GM21737 (cell line): ENCODE measurements around the gene GDPD3.

Experiments used
- ATAC-seq: cut with Tn5 transposase; IDR thresholded peaks from one replicate; pipeline ENCODE4 v1.9.1; 2021; ENCODE audit warnings: mild to moderate bottlenecking, moderate library complexity; ENCODE audit not compliant: unreplicated experiment

The GDPD3 gene, protein sequence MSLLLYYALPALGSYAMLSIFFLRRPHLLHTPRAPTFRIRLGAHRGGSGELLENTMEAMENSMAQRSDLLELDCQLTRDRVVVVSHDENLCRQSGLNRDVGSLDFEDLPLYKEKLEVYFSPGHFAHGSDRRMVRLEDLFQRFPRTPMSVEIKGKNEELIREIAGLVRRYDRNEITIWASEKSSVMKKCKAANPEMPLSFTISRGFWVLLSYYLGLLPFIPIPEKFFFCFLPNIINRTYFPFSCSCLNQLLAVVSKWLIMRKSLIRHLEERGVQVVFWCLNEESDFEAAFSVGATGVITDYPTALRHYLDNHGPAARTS

DNA sequence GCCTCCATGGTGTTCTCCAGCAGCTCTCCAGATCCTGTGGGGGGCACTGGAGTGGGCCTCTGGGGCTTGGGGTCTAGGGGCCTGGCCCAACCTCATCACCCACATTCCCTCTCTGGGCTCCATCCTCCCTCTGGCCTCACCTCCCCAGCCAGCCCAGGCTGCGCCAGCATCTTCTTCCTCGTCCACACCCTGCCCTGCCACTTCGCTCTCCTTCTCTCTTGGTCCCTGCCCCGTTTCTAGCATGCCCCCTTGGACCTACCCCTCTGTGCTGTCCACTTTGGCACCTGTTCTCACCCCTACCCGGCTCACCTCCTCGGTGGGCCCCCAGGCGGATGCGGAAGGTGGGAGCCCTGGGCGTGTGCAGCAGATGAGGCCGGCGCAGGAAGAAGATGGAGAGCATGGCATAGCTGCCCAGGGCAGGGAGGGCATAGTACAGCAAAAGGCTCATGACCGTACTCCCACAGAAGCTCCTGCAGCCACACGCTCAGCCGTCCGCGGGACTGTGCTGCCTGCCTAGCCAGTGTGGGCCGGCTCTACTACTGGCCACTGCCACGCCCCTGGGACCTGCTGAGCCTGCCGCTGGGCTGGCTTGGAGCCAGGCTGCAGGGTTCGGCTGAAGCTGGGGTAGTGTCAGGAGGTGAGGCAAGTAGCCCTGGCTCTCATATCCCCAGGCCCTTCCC lies at the start of gene GDPD3:
TSS of gene GDPD3 (minus strand) at position 507 of the 680 bp plus-strand sequence. CDS start at position 448, 59 bp downstream.
- ATAC-seq = no peak

DNA sequence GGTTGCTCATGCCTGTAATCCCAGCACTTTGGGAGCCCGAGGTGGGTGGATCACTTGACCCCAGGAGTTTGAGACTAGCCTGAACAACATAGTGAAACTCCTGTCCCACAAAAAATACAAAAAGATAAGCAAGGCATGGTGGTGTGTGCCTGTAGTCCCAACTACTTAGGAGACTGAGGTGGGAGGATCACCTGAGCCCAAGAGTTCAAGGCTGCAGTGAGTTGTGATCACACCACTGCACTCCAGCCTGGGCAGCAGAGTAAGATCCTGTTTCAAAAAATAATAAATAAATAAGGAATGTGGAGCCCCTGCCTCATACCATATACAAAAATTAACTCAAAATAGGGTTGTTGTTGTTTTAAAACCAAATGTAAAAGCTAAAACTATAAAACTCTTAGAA lies 43.9 kb upstream of the GDPD3 start:
- ATAC-seq = no peak

DNA sequence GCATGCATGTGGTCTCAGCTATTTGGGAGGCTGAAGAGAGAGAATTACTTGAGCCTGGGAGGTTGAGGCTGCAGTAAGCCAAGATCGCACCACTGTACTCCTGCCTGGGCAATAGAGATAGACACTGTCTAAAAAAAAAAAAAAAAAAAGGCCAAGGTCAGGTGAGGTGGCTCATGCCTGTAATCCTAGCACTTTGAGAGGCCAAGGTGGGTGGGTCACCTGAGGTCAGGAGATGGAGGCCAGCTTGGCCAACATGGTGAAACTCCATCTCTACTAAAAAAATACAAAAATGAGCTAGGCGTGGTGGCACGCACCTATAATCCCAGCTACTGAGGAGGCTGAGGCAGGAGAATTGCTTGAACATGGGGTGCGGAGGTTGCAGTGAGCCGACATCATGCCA lies 41.9 kb upstream of the GDPD3 start:
- no peak for ATAC-seq

DNA sequence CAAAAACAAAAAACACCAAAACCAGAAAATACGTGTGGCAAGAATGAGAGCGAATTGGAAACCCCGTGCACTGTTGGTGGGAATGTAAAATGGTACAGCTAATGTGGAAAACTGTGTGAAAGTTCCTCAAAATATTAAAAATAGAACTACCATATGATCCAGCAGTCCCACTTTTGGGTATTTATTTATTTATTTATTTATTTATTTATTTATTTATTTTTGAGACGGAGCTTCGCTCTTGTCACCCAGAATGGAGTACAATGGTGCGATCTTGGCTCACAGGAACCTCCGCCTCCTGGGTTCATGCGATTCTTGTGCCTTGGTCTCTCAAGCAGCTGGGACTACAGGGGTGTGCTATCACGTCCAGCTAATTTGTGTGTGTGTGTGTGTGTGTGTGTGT lies 39.2 kb upstream of the GDPD3 start:
- no peak for ATAC-seq

DNA sequence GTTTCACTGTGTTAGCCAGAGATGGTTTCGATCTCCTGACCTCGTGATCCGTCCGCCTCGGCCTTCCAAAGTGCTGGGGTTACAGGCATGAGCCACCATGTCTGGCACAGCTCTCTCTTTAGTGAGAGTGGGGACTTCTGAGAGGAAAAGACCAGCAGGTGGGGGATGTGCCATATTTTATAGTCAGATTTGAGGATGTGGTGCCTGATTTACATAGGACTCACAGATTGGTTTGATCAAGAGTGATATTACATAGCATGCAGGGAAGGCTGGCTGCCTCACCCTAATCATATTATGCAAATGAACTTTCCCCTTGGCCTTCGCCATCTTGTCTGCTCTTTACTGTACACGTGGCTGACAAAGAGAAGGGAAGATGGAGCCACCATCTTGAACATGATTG lies 37.8 kb upstream of the GDPD3 start:
- ATAC-seq = no peak

DNA sequence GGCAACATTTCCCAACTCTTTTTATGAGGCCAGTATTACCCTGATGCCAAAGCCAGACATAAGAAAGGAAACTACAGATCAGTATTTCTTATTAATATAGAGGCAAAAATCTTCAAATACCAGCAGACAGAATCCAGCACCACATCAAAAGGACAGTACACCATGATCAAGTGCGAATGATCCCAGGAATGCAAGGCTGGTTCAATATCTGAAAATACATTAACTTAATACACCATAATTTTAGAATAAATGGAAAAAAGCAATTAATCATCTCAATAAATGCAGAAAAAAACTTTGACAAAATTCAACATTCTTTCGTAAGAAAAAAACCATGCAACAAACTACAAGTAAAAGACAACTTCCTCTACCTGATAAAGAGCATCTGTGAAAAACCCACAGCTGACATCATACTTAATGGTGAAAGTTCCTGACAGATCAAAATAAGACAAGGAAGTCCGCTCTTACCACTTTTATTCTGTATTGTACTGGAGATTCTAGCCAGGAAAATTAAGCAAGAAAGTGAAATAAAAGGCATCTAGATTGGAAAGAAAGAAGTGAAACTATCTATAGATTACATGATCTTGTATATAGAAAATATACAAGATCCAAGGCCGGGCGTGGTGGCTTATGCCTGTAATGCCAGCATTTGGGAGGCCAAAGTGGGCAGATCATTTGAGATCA lies 36.1 kb upstream of the GDPD3 start:
- no peak for ATAC-seq

DNA sequence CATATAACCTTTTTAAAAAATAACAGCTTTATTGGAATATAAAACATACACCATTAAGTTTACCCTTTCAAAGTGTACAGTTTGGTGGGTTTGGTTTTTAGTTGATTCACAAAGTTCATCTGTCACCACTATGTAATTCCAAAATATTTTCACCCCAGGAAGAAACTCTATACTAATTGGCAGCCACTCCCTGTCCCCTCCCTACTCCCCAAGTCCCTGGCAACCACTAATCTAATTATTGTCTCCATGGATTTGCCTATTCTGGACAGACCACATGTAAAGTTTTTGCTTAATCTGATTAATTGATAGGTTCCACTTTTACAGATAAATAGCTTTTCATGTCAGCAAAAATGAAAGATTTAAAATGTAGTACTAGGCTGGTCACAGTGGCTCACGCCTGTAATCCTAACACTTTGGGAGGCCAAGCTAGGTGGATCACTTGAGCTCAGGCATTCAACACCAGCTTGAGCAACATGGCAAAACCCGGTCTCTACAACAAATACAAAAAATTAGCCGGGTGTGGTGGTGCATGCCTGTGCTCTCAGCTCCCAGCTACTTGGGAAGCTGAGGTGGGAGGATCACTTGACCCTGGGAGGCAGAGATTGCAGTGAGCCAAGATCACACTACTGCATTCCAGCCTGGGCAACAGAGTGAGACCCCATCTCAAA lies 34.6 kb upstream of the GDPD3 start:
- no peak for ATAC-seq

DNA sequence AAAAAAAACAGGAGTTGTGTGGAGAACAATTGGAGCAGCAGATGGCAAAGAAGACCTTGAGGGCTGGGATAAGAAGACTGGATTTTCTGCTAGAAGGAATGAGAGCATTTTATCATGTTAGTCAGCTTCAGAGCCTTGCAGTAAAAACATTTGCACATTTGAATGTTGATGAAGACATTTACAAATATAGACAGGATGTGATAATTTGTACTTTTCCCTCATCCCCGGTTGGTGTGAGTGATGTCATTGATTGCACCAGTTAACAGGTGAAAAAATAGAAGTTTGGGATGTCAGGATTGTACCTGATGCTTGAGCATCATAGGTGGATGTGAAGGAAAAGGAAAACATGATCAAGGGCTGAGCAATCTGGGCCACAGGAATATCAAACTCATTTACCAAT lies 32.3 kb upstream of the GDPD3 start:
- no peak for ATAC-seq

DNA sequence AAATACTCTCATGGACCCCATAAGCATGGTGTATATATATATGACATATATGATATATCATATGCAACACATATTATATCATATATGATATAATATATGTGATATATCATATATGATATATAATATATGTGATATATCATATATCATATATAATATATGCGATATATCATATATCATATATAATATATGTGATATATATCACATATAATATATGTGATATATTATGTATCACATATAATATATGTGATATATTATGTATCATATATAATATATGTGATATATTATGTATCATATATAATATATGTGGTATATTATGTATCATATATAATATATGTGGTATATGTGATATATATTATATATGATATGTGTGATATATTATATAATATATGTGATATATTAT lies 31.6 kb upstream of the GDPD3 start:
- ATAC-seq = no peak

DNA sequence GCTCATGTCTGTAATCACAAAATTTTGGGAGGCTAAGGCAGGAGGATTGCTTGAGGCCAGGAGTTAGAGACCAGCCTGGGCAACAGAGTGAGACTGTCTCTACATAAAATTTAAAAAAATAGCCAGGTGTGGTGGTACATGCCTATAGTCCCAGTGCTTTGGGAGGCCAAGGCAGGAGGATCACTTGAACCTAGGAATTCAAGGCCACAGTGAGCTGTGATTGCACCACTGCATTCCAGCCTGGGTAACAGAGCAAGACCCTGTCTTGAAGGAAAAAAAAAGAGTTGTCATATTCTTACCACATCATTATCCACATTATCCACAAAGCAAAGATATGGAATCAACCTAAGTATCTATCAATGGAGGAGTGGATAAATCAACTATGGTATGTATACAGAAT lies 30.7 kb upstream of the GDPD3 start:
- no peak for ATAC-seq

DNA sequence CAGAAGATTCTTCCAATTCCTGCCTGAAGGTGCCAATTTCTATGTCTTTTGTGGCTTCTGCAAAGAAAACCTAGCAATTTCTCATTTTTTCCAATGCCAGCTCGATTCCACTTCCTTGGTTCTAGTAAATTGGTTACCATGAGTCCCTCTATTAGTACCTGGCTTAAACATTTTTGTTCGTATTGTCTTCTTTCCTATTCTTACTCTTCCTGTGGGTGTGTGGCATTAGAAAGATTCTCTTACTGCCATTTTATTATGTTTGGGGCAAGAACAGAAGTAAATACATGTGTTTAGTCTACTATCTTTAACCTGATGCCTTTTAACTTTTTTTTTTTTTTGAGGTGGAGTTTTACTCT lies 30.0 kb upstream of the GDPD3 start:
- no peak for ATAC-seq

DNA sequence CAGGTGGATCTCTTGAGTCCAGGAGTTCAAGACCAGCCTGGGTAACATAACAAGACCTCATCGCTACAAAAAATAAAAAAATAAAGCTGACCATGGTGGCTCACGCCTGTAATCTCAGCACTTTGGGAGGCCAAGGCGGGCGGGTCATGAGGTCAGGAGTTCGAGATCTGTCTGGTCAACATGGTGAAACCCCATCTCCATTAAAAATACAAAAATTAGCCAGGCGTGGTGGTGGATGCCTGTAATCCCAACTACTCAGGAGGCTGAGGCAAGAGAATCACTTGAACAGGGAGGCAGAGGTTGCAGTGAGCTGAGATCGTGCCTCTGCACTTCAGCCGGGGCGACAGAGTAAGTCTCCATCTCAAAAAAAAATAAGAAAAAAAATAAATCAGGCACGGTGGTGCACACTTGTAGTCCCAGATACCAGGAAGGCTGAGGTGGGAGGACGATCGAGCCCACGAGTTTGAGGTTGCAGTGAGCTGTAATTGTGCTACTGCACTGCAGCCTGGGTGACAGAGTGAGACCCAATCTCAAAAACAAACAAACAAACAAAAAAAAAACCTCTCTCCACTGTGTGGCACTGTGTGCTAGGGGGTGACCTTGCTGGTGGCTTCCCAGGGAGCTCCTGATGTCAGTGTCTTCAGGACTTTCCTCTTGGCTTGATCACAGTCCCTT lies 29.5 kb upstream of the GDPD3 start:
- ATAC-seq = no peak

DNA sequence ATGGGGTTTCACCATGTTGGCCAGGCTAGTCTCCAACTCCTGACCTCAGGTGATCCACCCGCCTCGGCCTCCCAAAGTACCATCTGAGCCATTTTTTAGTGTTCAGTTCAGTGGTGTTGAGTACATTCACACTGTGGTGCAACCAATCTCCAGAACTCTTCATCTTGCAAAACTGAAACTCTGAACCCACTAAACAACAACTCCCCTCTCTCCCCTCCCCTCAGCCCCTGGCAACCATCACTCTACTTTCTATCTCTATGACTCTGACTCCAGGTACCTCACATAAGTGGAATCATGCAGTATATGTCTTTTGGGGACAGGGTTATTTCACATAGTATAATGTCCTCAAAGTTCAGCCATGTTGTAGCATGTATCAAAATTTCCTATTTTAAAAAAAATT lies 28.4 kb upstream of the GDPD3 start:
- ATAC-seq = no peak

DNA sequence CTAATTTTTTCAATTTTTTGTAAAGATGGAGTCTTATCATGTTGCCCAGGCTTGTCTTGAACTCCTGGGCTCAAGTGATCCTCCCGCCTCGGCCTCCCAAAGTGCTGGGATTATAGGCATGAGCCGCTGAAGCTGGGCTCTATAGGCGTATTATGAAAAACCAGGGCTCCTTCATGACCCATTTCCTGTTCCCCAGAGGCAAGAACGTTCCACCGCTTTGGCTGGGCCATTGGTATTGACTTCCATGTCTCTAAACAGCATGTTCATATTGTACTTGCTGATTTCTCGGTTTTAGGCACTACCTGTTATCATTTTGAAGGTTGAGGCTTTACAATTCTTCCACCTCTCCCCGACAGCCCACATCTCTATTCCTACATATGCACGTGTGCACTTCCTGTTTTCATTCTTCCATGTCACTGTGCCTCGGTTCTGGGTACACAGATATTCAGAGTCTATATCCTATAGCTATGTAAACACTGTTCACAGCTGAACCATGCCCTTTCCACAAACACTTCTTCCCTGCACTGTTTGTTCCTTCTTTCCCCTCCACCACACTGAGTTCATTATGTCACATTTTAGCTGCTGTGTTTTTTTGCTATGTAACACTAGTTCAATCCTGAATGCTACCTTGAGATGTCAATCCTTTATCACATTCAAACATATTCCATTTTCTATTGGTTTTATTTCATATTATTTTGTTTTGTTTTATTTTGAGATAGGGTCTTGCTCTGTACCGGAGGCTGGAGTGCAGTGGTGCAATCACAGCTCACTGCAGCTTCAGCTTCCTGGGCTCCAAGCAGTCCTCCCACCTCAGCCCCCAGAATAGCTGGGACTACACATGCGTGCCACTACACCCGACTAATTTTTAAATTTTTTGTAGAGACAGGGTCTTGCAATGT lies 26.5 kb upstream of the GDPD3 start:
- no peak for ATAC-seq

DNA sequence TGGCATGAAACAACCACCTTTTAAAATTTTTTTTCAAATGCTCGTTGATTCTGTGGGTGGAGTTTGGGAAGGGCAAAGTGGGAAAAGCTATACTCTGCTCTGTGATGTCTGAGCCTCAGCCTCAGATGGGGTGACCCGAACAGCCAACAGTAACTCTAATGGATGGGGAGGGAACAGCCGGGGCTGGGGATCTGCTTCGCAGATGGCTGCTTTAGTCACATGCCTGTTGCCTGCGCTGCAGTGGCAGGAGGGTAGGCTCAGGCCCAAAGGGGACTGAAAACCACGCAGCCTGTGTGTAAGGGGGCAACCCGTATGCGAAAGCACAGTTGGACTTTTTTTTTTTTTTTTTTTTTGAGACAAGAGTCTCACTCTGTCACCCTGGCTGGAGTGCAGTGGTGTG lies 24.6 kb upstream of the GDPD3 start:
- ATAC-seq = no peak

DNA sequence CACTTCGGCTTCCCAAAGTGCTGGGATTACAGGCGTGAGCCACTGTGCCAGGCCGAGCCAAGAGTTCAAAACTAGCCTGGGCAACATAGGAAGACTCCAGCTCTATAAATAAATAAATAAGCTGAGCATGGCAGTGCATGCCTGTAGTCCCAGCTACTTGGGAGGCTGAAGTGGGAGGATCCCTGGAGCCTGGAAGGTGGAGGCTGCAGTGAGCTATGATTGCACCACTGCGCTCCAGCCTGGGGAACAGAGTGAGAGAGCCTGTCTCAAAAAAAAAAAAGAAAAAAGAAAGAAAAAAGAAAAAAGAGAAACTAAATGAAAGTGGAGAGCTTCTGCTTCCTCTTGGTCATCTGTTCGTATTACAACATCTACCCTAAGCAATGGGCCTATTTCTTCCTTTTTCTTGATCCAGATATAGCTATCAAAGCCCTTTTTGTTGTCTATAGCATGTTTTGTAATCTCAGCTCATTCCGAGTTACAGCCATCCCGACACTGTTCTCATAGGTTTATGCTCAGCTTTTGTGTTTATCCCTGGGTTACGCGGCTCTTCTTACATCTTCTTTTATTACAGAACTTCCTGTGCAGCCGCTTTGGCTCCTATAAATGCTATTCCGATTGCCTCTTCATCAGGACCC lies 23.8 kb upstream of the GDPD3 start:
- no peak for ATAC-seq

DNA sequence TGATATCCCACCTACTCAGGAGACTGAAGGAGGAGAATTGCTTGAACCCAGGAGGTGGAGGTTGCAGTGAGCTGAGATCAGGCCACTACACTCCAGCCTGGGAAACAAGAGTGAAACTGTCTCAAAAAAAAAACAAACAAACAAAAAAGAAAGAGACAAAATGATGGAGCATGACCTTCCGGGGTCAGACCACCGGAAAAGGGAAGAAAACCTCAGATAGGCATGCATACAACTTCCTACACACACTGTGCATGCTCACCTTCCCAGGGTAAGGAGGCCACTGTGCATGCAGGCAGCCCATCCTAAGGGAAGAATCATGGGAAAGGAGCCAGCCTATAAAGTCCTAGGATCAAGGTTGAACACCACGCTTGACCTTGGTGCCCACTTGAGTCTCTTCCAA lies 19.3 kb upstream of the GDPD3 start:
- no peak for ATAC-seq

DNA sequence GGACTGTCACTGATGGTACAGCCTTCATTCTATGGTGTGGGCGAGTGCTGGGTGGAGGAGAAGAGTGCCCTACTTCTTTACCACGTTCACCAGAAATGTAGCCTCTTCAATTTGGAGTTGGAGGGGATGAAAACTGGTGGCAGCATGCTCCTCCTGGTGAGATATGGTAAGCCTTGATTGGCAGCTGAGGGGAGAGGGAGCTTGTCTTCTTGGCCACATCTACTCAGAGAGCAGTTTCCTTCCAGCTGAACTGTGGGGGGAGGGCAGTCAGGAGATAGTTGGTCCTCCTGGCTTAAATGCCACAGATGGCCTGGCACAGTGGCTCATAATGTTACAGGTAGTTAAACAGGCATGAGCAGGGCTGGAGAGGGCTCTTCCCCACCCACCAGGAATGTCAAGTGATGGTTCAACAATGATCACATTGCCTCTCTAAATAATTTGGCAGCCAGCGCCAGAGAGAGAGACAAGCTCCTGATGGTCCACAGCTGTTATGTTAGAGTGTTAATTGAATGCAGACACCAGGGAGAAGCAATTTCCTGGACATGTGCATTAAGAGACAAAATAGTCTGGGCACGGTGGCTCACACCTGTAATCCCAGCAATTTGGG lies 18.6 kb upstream of the GDPD3 start:
- ATAC-seq = no peak

DNA sequence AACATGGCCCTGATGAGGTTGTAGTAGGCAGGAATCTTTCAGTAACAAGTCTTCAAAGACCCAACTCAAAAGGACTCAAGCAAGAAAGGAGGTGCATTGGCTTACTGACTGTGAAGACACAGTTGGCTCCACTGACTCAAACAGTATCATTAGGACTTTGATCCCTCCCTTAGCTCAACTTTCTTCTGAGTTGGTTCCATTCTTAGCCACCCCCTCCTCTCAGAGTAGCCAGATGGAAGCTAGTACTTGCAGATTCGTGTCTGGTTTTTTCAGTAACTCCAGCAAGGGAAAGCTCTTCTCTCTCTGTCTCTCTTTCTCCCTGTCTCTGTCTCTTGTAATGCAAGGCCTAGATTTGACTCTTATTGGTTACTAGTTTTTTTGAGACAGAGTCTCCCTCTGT lies 14.7 kb upstream of the GDPD3 start:
- ATAC-seq = no peak
